Peyer's patch (tissue), 4 donors: ENCODE measurements around the gene FLOT1.

ENCODE experiments used
- POLR2A ChIP-seq, 2 donors: fragments of 450-650 bp; IDR thresholded peaks; one replicate each; pipeline ENCODE4 v1.5.1; 2017; ENCODE audit warnings: antibody characterized with exemption in 2 of 2, mild to moderate bottlenecking in 2 of 2, moderate library complexity in 2 of 2
- TF ChIP-seq, protein P1 (sequence below), 6 experiments: fragments of 450-650 bp in 4 of 6; fragments of 200-600 bp in 2 of 6; sonication (generic) in 1 of 6; IDR thresholded peaks; one replicate each; pipeline ENCODE4 v1.5.1; 2017 to 2019; ENCODE audit warnings: antibody characterized with exemption in 6 of 6, mild to moderate bottlenecking in 3 of 6, moderate library complexity in 1 of 6

DNA sequence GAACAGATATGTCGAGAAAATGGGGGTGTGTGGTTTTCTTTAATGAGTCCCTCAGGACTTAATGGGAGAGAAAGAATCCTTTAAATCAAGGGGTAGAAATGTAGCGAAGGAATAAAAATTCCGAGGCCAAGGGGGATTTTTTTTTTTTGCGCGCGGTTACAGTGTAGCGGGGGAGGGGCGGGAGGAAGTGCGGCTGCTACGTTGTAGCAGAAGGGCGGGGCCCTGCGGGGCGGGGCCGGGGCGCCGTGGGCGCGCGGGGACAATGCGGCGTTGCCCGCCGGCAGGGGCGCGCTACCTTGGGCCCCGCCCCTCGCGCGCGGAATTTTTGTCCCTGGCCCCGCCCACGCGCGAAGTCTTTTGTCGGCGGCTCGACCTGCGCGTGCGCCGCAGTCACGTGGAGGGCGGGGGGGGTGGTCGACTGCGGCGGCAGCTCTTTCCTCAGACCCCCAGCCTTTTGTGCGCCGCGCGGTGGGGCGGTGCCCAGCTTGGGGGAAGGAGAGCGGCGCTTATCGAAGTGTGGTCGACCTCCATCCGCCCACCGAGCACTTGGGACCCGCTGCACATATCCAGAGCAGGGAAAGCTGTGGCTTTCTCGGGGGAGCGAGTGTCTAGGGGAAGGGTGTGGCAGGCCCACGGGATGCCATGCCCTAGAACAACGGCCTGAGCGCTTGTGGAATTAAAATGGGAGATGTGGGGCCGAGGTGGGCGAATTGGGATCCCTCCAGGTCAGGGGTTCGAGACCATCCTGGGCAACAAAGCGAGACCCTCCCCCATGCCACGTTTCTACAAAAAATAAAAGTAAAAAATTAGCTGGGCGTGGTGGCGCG is 21.1 kb downstream of the FLOT1 start:
- TF ChIP-seq, protein P1, sequence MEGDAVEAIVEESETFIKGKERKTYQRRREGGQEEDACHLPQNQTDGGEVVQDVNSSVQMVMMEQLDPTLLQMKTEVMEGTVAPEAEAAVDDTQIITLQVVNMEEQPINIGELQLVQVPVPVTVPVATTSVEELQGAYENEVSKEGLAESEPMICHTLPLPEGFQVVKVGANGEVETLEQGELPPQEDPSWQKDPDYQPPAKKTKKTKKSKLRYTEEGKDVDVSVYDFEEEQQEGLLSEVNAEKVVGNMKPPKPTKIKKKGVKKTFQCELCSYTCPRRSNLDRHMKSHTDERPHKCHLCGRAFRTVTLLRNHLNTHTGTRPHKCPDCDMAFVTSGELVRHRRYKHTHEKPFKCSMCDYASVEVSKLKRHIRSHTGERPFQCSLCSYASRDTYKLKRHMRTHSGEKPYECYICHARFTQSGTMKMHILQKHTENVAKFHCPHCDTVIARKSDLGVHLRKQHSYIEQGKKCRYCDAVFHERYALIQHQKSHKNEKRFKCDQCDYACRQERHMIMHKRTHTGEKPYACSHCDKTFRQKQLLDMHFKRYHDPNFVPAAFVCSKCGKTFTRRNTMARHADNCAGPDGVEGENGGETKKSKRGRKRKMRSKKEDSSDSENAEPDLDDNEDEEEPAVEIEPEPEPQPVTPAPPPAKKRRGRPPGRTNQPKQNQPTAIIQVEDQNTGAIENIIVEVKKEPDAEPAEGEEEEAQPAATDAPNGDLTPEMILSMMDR (IDR thresholded peaks at IDR 0.05): peak; percentile 54 to 77 (median 64)
- no peak for TF ChIP-seq POLR2A (IDR thresholded peaks at IDR 0.05)
